Medulla oblongata (tissue), 1 donor: ENCODE measurements around the gene TRPM4.

ENCODE experiments used
- DNase-seq: peaks from one replicate; pipeline ENCODE4 v3.0.0-alpha.2; 2015; ENCODE audit errors: extremely low spot score

Gene TRPM4

DNA sequence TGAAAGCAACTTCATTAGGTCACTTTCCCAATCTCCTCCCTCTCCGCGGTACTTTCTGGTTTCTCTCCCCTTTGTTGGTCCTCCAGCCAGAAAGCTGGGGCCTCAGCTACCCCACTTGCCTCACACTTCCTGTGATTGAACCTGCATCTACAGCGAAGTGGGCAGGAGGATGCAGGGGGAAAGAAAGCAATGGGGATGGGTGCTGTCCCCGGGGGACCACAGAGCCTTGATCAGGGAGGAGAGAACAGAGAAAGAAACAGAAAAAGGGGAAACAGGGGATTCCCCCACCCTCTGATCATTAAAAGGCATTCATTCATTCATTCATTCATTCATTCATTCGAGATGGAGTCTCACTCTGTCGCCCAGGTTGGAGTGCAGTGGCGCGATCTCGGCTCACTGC, 74.2 kb downstream of the TRPM4 start:
- no peak for DNase-seq

DNA sequence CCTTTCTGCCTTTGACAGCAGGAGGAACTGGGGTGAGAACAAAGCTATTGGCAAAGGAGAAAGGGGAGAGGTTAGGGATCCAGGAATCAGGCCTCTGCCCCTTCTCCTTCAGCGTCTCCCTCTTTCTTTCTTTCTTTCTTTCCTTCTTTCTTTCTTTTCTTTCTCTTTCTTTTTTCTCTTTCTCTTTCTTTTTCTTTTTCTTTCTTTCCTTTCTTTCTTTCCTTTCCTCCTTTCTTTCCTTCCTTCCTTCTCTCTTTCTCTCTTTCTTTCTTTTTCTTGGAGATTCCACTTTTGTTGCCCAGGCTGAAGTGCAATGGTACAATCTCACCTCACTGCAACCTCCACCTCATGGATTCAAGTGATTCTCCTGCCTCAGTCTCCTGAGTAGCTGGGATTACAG, 75.6 kb downstream of the TRPM4 start:
- DNase-seq, result no peak

DNA sequence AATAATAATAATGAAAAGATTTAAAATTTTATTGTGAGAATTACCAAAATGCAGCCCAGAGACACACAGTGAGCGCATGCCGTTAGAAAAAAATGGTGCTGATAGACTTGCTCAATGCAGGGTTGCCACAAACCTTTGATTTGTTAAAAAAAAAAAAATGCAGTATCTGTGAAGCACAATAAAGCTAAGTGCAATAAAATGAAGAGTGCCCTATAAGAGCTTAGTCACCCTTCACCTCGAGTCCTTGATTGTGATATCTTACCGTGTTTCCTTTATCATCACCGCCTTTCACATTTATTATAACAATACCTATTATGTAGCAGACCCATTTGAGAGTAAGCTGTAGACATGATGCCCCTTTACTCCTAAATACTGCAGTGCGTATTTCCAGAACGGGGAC, 84.2 kb downstream of the TRPM4 start:
- no peak for DNase-seq

DNA sequence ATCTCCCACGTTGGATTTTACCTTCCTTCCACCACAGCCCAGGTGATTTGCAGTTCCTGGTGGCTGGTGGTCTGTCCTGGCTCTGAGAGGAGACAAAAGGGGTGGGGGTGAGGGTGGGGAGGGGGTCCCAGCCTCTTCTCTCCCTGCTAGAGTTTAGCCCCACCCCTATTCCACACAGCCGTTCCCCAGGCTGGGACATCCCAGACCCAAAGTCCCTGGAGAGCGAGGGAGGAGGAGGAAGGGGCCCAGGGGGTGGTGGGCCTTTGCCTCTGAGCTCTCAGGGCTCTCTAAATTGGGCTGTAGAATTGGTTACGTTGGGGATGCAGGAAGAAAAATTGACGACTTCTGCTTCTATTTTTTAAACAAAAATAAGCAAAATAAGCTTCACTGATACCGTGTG, 85.5 kb downstream of the TRPM4 start:
- DNase-seq, result no peak

DNA sequence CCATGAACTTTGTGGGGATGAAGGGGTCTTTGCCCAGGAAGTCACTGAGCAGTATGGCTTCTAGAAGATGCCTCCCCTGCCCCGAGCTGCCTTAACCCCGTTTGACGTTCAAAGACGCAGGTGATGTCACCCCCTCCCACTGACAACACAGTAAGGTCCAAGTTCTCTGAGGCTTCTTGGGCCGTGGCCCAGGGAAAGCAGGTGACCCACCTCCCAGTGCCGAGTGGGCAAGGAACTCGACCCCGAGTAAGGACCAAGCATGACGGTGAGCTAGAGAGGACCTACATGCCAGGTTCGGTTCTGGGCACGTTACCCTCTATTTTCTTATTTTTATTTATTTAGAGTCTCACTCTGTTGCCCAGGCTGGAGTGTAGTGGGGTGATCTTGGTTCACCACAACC, 86.1 kb downstream of the TRPM4 start:
- DNase-seq, result no peak

DNA sequence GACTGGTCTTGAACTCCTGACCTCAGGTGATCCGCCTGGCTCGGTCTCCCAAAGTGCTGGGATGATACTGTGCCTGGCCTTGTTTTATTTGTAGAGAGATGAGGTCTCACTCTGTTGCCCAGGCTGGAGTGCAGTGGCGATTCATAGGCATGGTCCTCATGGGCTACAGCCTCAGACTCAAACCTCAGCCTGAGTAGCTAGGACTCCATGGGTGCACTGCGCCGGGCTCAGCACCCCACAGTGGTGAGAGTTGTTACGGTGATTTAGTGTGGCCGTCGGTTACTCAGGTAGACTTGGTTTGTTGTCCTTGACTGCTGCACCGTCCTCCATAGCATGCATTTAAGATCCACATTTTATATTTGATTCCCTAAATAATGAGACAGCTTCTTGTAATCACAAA, 86.7 kb downstream of the TRPM4 start:
- no peak for DNase-seq

DNA sequence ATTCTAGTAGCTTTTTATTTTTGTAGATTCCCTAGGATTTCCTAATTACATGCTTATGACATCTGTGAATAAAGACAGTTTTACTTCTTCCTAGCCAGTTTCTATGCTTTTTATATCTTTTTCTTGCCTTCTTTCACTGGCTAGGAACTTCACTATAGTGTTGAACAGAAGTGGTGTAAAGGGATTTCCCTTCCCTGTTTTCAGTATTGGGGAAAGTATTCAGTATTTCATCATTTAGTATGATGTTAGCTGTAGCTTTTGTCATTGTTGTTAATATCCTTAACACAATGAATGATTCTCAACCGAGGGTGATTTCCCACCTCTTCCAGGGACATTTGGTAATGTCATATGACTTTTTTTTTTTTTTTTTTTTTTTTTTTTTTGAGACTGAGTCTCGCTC, 90.1 kb downstream of the TRPM4 start:
- DNase-seq, result no peak

DNA sequence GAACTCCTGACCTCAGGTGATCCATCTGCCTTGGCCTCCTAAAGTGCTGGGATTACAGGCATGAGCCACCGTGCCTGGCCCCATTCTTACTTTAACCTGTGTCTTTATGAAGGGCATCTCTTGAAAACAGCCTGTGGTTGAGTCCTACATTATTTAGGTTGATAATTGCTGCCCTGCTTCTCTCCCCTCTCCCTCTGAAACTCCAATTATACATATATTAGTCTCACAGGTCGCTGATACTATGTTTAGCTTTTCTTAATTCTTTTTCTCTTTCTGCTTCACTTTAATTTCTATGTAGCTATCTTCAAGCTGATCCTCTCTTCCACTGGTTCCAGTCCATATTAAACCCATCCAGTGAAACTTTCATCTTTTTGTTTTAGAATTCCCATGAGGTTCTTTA, 92.3 kb downstream of the TRPM4 start:
- DNase-seq, result no peak

DNA sequence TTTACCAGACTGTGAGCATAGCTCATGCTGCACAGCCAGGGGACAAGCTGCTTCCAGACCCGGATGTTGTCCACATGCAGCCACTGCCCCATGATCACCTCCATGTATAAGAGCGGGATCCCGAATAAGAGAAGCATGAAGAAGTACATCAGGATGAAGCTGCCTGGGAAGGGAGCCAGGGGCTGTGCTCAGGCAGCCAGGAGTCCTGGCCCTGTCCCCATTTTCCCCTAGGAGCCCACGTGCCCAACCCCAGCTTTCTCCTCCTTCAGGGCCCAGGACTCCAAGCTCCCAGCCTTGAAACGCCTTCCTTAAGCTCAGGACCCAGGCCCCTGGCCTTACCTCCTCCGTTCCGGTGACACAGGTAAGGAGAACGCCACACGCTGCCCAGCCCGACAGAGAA, 98.1 kb downstream of the TRPM4 start:
- peak; percentile 6 for DNase-seq

DNA sequence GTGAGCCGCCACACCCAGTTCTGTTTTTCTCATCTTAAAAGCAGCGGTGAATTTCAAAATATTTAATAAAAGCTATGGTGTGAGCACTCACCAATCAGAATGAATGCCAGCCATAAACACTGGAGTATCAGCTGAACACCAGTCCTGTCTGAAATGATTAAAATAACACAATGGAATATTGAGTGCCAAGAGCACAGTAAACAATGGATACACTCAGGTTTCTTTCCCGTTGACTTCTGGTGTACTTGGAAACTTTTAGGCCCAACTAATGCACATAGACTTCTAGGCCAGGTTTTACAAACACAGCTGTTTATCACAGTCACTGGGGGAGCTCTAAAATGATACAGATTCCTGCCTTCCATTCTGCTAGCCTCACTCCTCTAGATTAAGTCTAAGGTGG, 99.1 kb downstream of the TRPM4 start:
- DNase-seq, result no peak
